ENCODE measurements around the gene HES4. TPM values are rescaled to one million over a fixed set of nuclear protein-coding genes. Genes with fewer than 3 reads are reported as not detected.
A peak's percentile ranks its signal among the peaks of the same experiment; 100 is the strongest.

HES4 gene
- total and polyA plus RNA-seq, 2 of the 13 experiments (the other 11 are each of a cell fraction or from before 2014, with no cell fraction given): 8.8 to 10.6 TPM

GRCh38 chr1:958823-959730 lies 40.8 kb downstream of the HES4 start, which contains the start of gene NOC2L (continued):
- TF ChIP-seq PRPF4 (IDR thresholded peaks at IDR 0.05; ENCODE audit: low read depth, low read length, poor library complexity, severe bottlenecking) (no peak), WIZ (CRISPR knock-in tag; IDR thresholded peaks at IDR 0.05) (no peak), IRF2 (CRISPR knock-in tag; IDR thresholded peaks at IDR 0.05) (peak; percentile 67; the same call in 1 of the 2 replicates), ZNF790 (CRISPR knock-in tag; IDR thresholded peaks at IDR 0.05; ENCODE audit: borderline replicate concordance) (no peak), GFI1 (CRISPR knock-in tag; IDR thresholded peaks at IDR 0.05; ENCODE audit: borderline replicate concordance) (no peak), ZNF766 (CRISPR knock-in tag; IDR thresholded peaks at IDR 0.05; ENCODE audit: borderline replicate concordance) (no peak), ZNF761 (CRISPR knock-in tag; conservative IDR thresholded peaks at IDR 0.05) (no peak; the same call in 1 of the 2 replicates), NFYB (CRISPR knock-in tag; IDR thresholded peaks at IDR 0.05) (no peak), ETV6 (CRISPR knock-in tag; conservative IDR thresholded peaks at IDR 0.05) (no peak), E2F2 (CRISPR knock-in tag; IDR thresholded peaks at IDR 0.05; ENCODE audit: borderline replicate concordance) (no peak), MIER2 (CRISPR knock-in tag; IDR thresholded peaks at IDR 0.05) (no peak), YEATS2 (CRISPR knock-in tag; IDR thresholded peaks at IDR 0.05; ENCODE audit: borderline replicate concordance) (peak; percentile 35; the same call in 1 of the 2 replicates), SOX13 (IDR thresholded peaks at IDR 0.05) (no peak), SOX13 (CRISPR knock-in tag; conservative IDR thresholded peaks at IDR 0.05 in 1 of 2, IDR thresholded peaks at IDR 0.05 in 1 of 2) (peak in 1 of 2 experiments; percentile 22; a peak in 1 of 4 replicates), NFE2 (CRISPR knock-in tag; IDR thresholded peaks at IDR 0.05) (no peak), TIGD3 (CRISPR knock-in tag; IDR thresholded peaks at IDR 0.05; ENCODE audit: borderline replicate concordance) (no peak), BCL6 (CRISPR knock-in tag; IDR thresholded peaks at IDR 0.05) (peak; percentile 7; the same call in 1 of the 2 replicates), GPN1 (CRISPR knock-in tag; IDR thresholded peaks at IDR 0.05; ENCODE audit: borderline replicate concordance) (no peak), SALL1 (CRISPR knock-in tag; IDR thresholded peaks at IDR 0.05) (peak; percentile 32), ZNF460 (CRISPR knock-in tag; IDR thresholded peaks at IDR 0.05; ENCODE audit: borderline replicate concordance) (no peak; the same call in 1 of the 2 replicates), MAF1 (CRISPR knock-in tag; IDR thresholded peaks at IDR 0.05; ENCODE audit: borderline replicate concordance) (no peak), SIX1 (CRISPR knock-in tag; IDR thresholded peaks at IDR 0.05; ENCODE audit: borderline replicate concordance) (no peak), ZNF232 (CRISPR knock-in tag; IDR thresholded peaks at IDR 0.05; ENCODE audit: borderline replicate concordance) (0 out of 2 replicates have a peak, but pooled peaks have one; percentile 47), ATF7-NPFF (CRISPR knock-in tag; IDR thresholded peaks at IDR 0.05; ENCODE audit: low read depth) (0 out of 2 replicates have a peak, but pooled peaks have one; percentile 23), LRRFIP1 (CRISPR knock-in tag; conservative IDR thresholded peaks at IDR 0.05) (no peak)

Data from HepG2 (cell line).